GM12801 (cell line): ENCODE data around the gene TMEM19.

Experiments
- TF ChIP-seq, protein P1 (sequence below): IDR thresholded peaks from one replicate; pipeline ENCODE4 v1.5.1; 2011; ENCODE audit warnings: control low read depth; ENCODE audit not compliant: insufficient read length; ENCODE audit errors: extremely low read depth

The TMEM19 gene

GRCh38 chr12:71655907-71656306 is 30.0 kb upstream of the TMEM19 start:
- TF ChIP-seq, protein P1, sequence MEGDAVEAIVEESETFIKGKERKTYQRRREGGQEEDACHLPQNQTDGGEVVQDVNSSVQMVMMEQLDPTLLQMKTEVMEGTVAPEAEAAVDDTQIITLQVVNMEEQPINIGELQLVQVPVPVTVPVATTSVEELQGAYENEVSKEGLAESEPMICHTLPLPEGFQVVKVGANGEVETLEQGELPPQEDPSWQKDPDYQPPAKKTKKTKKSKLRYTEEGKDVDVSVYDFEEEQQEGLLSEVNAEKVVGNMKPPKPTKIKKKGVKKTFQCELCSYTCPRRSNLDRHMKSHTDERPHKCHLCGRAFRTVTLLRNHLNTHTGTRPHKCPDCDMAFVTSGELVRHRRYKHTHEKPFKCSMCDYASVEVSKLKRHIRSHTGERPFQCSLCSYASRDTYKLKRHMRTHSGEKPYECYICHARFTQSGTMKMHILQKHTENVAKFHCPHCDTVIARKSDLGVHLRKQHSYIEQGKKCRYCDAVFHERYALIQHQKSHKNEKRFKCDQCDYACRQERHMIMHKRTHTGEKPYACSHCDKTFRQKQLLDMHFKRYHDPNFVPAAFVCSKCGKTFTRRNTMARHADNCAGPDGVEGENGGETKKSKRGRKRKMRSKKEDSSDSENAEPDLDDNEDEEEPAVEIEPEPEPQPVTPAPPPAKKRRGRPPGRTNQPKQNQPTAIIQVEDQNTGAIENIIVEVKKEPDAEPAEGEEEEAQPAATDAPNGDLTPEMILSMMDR, result no peak

- TF ChIP-seq, protein P1, result no peak
Measured at GRCh38 chr12:71656740-71657139, 29.1 kb upstream of the TMEM19 start.

DNA sequence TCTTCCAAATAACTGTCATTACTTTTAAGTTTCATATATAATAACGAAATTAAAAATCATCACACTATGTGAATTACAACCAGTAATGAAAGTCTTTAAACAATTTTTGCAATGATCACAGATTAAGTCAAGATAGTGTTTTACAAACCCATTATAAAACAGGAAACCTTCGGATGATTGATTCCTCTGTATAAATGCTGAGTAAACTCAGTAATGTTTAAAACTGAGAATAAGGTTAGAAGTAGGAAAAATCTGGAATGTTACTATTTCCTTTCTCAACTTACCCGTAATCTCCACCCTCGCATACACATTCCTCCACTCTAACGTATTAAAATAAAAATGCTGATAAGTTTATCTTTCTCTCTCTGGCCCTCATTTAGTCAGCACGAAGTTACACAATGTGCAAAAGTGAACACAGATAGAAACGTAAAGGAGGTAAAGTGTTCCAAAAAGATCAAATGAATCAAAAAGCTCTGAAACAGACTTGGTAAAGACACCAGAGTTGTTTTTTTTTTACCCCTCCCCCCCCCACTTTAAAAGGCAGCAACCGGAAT is 23.8 kb upstream of the TMEM19 start:
- TF ChIP-seq, protein P1, result no peak

GRCh38 chr12:71662849-71663560 is 22.9 kb upstream of the TMEM19 start:
- TF ChIP-seq, protein P1, result no peak

- TF ChIP-seq, protein P1, result no peak
Measured at GRCh38 chr12:71663561-71664410, 22.1 kb upstream of the TMEM19 start, which contains the start of the genes THAP2 and ZFC3H1. TSS of gene THAP2 (plus strand) at chr12:71664301. CDS start at chr12:71664510, 209 bp downstream. TSS of gene ZFC3H1 (minus strand) at chr12:71663848. CDS start at chr12:71663610, 238 bp downstream.

- TF ChIP-seq, protein P1, result no peak
Measured at GRCh38 chr12:71664411-71665089, 21.3 kb upstream of the TMEM19 start.

GRCh38 chr12:71665090-71665463 is 20.8 kb upstream of the TMEM19 start:
- TF ChIP-seq, protein P1, result no peak
